Stromal cell of bone marrow (primary cell): ENCODE results near the gene TBC1D4.

Source experiments
- DNase-seq: peaks from one replicate; pipeline ENCODE4 v3.0.0-alpha.2; 2012; ENCODE audit warnings: low read depth

The TBC1D4 gene

GRCh38 chr13:75417012-75417384 lies 65.0 kb downstream of the TBC1D4 start:
- DNase-seq: no peak

DNA sequence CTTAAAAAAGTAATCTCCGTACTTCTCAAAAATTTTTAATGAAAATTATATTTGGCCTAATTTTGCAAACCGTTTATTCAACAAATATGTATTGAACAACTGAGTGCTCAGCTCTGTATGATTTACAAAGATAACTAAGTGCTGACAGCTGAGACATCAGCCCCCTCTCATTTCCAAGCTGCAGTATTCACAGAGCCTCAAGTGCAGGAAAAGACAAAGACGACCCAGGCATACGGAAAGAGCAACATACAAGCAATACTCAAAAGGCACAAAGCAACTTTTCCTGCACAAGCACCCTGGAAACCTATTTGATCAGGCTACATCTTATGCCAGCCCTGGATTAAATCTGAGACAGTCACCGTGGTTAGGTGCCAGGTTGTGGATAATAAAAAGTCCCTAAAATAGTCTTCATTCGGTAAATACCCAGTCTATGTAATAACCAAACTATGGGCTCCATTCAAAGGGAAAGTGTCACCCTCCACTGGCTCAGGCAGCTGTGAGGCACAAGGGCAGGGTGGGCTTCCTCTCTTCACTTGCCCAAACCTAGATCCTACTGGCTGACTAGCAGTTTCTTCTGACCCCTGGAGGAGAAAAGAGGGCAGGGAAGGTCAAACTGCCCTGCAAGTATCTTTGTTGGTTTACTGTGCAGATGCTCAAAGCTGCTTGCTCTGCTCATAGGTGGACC lies 65.5 kb downstream of the TBC1D4 start:
- no peak for DNase-seq

GRCh38 chr13:75415694-75416093 lies 66.3 kb downstream of the TBC1D4 start:
- DNase-seq: peak; percentile 93

- DNase-seq: no peak
These were observed 66.8 kb downstream of the TBC1D4 start for GRCh38 chr13:75415171-75415570.

DNA sequence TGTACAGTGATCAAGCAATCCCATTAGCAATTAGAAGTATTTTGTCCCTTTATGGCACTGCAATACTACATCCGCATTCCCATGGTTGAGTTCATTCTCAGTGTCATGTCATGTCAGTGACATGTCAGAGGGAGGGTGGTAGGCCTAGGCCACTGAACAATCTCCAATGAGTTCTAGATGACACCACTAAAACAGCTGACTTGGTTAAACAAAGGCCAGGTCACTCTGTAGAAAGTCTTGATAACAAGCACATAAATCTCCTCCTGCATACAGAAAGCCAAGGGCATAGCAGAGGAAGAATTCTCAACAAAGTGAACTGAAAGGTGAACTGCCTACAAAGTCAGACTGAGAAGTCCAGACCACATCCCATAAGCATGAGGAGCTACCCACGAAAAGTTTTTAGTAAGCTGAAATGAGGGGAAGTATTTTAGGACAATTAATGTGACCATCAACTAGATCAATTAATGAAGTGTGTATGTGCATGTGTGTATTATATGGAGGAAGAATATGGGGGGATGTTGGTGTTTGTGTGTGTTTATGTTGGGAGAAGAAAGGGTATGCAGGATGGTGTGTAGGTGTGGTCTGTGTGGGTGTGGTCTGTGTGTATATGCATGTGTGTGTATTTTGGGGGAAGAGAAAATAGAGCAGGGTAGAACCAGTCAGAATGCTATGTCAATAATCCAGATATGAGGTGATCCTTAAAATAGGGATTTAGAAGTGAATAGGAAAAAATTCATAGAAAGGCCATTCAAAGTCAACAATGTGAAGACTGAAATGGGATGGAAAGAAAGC lies 67.7 kb downstream of the TBC1D4 start:
- DNase-seq: no peak

DNA sequence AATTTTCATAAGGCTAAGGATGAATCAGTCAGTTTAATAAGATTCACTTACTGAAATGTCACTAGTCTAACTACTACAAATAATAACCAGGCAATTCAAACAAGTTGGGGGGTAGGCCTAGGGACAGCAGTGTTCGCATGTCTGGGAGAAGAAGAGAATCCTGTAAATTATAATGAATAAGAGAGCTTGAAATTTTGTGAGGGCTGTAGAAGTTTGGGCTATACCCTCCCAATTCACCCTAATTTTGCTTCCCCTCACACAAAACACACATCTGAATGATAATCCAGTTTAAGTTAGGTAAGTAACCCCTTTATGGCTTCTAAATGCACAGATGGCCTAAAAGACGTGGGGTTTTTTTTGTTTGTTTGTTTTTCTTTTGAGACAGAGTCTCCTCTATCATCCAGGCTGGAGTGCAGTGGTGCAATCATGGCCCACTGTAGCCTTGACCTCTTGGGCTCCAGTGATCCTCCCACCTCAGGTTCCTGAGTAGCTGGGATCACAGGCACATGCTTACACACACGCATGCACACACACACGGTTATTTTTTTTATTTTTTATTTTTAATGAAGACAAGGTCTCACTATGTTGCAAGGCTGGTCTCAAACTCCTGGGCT lies 69.9 kb downstream of the TBC1D4 start:
- no peak for DNase-seq

DNA sequence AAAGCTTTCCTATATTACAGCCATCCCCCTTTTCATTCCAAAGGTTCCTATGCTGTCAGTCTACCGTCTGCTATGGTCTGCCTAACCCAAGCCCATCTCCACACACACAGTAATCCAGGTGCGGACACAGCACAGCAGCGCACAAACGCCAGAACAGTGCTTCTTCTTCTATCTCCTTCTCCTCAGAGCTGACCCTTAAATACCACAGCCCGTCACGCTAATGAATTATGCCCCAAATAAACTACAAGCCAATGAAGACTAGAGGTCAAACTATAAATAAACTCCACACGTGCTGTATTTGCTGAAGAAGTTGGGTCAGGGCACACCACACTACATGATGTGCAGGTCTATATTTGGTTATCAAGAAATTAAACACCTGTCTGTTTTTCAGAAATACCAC lies 71.8 kb downstream of the TBC1D4 start:
- no peak for DNase-seq

DNA sequence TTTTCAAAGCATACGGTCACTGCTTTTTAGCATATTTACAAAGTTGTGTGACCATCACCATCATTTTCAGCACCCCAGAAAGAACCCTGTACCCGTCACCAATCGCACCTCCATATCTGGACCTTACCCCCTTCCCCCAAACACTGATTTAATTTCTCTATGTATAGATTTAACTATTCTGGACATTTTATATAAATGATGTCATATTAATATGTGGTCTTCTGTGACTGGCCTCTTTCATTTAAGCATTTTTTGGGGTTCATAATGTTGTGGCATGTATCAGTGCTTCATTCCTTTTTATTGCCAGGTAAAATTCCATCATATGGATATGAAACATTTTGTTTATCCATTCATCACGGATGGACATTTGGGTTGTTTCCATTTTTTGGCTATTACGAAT lies 74.0 kb downstream of the TBC1D4 start:
- DNase-seq: no peak

- DNase-seq: no peak
These were observed 74.5 kb downstream of the TBC1D4 start for GRCh38 chr13:75407473-75407872.

GRCh38 chr13:75405976-75406703 lies 75.8 kb downstream of the TBC1D4 start:
- DNase-seq: peak; percentile 31

DNA sequence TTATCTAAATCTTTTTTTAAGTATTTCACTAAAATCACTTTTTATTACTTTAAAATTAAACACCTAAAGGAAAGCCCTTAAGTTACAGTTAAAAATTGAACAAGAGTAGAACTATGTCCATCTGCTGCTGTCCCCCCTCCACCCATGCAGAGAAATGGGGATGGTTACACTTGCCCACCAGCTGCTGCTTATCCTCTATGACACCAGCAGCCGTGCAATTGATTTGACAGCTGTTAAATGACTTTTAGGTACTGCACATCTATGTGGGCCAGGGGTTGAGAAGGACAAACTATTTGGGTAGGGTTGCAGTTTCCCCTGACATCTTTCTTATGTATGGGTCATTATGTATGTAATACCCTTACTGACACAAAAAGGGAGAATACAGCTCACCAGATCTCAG lies 77.2 kb downstream of the TBC1D4 start:
- no peak for DNase-seq

DNA sequence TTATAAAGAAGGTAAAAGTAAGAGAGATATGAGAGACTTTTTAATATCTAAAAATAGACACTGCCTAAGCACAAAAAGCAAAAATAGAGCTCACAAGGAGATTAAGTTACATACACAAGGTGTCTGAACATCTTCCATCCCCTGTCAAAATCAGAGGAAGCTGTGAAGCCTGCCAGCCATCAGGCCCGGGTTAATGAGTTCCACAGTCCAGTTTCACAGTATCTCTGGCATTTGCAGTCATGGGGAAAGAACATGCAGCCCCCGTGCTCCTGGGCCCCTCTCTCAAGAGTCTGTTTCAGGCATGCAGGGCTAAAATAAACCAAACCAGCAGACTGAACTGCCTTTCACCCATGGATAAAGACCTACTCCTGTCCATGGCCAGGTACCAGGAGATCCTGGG lies 79.2 kb downstream of the TBC1D4 start:
- DNase-seq: no peak

DNA sequence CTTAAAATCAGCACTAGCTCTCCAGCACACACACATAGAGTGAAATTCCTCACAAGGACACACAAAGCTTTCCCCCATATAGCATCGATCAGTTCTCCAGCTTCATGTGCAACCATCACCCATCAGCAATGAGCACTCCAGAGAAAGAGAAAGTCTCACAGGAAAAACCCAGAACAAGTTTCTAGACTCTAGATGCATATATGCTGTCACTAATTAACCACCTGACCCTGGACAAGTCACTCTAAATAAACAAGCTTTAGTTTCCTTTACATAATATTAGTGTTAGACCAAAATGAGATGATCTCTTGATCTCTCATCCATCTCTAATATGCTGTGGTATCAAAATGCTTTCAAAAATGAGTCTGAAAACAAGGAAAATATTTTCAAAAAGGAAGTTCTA lies 81.2 kb downstream of the TBC1D4 start:
- no peak for DNase-seq

- DNase-seq: no peak
These were observed 82.1 kb downstream of the TBC1D4 start for GRCh38 chr13:75399879-75400217.

DNA sequence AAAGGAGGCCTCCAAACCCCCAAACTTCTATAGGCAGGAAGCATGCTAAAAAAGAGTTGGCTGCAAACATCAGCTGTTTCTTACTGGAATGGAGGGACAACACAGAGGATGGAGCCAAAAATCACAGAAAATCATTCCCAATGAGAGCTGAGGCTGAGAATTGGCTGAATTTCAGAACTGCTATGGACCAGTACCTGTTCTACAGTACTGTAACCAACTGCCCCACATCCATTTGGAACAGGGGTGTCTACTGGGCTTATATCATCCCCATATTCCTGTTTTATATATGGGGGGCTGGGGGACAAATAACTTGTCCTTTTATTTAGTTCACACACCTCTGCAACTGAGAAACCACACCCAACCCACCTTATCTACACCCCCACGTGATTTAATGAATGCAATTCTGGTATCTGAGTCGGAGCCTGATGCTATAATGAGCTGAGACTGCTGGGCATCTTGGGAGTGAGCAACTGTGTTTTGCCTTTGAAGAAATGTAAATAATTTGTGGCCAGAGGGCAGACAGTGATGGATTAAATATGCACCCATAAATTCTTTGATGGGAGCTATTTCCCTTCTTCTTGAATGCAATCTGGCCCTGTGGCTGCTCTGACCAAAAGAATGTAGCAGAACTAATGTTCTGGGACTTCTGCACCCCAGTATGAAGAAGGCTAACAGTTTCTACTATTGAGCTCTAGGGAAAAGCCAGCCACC lies 82.6 kb downstream of the TBC1D4 start:
- DNase-seq: no peak

DNA sequence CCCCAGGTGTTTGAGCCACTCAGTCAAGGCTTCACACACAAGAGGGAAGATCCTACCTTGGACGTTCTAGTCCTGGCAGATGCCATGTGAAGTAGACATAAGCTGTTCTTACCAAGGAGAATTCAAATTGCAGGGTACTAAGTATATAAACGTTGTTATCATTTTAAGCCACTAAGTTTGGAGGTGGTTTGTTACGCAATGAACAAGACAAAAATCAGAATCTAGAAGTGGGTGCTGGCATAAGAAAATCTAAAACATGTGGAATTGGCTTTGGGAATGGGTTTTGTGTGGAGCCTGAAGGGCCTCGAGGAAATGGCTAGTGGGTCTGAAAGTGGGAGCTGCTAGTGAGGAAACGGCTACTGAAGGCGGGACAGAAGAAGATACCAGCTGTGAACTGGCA lies 83.9 kb downstream of the TBC1D4 start:
- DNase-seq: no peak

- no peak for DNase-seq
These were observed 86.1 kb downstream of the TBC1D4 start for GRCh38 chr13:75395901-75396300.

DNA sequence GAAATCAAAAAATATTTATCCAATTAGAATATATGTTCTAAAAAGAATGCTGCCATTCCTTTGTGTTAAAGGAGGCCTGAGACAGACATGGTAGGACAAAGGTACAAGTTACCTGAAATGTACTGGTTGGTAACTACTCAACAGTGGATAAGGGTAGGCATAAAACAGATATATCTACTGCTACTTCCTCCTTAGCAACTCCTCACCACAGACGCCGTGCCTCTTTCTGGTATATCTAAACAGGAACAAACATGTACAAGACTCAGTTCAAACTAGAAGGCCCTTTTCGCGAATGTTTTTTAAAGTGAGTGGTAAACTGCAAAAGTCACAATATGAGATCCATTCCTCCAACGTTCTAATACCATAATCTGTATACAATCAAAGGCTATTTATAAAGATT lies 86.9 kb downstream of the TBC1D4 start:
- no peak for DNase-seq

DNA sequence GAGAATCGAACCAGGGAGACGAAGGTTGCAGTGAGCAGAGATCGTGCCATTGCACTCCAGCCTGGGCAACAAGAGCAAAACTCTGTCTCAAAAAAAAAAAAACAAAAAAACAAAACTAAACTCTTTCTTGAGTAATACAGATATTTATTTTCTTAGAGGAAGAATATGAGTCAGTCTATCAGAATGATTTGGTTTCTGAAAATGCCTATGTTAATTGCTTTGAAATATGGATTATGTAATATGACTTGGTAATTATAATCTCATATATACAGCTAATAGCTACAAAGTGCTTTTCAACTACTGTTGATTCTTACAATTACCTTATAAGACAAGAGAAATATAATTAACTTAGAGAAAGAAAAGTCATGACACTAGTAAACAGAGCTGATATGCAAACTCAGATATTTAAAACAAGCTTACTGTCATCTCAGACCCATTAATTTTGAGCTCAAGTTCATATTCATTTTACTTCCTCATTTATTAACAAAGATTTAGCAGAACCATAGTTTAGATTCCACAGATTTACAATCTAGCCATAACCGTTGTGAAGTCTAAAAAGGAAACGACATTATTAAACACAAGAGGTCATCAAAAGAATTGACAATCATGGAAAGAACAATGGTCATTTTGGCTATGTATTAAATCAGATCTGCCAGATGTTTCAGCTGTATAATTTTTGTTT lies 88.0 kb downstream of the TBC1D4 start:
- no peak for DNase-seq

DNA sequence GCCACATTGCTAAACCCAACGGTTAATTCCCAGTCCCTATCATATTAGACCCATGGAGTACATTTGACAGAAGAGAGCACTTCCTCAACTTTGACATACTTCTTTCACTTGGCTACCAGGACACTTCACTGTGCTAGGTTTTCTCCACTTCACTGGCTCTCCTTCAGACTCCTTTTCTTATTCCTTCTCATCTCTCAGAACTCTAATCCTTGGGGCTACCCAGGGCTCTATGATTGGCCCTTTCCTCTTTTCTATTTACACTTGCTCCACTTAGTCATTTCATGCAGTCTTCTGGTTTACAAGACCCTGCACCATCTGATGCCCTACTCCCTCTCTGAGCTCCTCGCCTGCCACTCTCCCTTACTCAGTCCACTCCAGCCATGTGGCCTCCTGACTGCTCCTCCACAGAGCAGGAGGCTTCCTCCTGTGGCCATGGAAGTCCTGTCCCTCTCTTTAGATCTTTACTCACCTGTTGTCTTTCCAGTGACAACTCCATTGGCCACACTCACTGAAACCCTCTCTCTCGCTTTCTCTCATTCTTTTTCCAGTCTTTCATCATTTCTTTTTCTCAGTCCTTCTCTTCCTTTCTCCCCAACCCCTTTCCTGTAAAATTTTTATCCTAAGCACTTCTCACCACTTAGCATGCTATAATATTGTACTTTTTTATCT lies 90.4 kb downstream of the TBC1D4 start:
- no peak for DNase-seq

DNA sequence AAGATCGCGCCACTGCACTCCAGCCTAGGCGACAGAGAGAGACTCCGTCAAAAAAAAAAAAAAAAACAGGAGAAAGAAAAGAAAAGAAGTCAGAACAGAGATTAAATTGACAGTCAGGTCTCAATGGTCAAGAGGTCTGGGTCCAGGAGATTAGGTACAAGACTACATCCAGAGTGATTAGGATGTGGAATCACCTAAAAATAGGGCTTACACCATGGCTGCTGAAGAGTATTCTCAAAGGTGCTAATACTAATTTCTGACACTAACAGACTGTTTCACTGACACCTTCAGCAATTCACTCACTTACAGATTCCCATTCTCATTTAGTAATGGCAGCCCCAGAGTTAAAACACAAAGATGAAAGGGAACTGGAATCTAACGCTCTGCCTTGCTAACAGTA lies 91.7 kb downstream of the TBC1D4 start:
- DNase-seq: no peak
